Stimulated activated CD8-positive, alpha-beta memory T cell treated with anti-CD3 and anti-CD28 coated beads, Interleukin-7, amount 100 ng/mL, for 24 hours (primary cell): ENCODE results near the gene IFIT3.
"Not testable (repeated sequence)": the region's sequence is repeated elsewhere in the genome, so short reads cannot be mapped to it uniquely, and the experiment has no call there.

Experiments
- DNase-seq: peaks from one replicate; pipeline ENCODE4 v3.0.0-alpha.2; 2020; ENCODE audit warnings: low read depth

IFIT3 gene

DNA sequence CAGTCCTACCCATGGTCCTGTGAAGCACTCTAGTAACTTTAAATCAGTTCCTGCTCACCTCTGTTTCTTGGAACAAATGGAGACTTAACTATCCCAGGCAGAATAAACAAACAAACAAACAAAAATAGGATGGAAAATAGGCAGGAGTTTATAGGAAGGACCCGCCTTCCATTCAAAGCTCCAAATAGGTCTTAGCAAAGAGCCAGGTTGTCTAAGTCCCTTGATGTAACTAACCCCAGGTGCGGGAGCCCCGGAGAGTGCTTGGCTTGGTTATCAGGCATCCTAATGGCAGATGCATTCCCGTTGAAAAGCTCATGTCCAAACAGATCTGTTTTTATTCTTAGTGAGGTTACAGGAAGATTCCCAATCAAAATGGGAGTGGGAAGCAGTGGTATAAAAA is 23.8 kb upstream of the IFIT3 start:
- no peak for DNase-seq

DNA sequence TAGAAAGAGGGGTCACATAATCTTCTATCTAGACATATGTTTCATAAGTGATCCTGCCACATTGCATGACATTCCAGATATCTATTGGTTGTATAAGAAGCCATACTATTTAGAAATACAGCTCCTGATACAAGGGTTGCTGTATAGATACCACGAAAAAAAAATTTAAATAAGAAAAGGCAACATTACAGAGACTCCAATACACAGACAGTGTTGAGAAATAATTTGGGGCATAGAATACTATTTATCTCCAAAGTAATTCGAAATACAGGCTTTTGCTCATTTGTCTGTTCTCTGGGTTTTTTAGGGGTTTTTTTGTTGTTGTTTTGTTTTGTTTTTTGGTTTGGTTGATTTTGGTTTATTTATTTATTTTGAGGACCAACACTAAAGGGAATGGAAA is 23.4 kb upstream of the IFIT3 start:
- DNase-seq = no peak

DNA sequence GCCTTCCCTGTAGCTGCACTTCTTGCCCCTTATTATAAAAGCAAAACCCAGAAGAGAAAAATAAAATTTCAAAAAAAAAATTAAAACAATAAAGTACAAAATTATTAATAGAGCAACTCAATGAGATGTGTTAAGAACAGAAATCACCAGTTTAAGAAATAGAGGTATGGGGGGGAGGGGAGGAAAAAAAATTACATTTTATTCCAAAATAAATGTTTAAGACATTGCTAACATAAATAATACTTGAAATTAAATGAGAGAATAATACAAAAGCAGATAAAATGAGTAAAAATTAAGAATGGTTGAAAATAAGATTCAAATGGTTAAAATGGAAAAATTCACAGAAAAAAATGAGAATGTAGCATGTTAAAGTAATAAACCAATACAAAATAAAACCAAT is 22.9 kb upstream of the IFIT3 start:
- DNase-seq = no peak

DNA sequence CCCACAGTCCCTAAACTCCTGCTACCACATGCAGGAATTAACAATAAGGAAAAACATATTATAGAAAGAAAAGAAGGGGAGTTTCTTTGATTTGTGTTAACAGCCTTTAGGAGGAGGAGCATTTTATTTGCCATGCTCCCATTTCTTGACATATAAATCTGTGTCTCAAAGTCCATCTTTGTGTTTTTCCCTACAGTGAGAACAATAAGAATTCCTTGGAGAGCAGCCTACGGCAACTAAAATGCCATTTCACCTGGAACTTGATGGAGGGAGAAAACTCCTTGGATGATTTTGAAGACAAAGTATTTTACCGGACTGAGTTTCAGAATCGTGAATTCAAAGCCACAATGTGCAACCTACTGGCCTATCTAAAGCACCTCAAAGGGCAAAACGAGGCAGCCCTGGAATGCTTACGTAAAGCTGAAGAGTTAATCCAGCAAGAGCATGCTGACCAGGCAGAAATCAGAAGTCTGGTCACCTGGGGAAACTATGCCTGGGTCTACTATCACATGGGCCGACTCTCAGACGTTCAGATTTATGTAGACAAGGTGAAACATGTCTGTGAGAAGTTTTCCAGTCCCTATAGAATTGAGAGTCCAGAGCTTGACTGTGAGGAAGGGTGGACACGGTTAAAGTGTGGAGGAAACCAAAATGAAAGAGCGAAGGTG is 21.9 kb upstream of the IFIT3 start:
- no peak for DNase-seq

DNA sequence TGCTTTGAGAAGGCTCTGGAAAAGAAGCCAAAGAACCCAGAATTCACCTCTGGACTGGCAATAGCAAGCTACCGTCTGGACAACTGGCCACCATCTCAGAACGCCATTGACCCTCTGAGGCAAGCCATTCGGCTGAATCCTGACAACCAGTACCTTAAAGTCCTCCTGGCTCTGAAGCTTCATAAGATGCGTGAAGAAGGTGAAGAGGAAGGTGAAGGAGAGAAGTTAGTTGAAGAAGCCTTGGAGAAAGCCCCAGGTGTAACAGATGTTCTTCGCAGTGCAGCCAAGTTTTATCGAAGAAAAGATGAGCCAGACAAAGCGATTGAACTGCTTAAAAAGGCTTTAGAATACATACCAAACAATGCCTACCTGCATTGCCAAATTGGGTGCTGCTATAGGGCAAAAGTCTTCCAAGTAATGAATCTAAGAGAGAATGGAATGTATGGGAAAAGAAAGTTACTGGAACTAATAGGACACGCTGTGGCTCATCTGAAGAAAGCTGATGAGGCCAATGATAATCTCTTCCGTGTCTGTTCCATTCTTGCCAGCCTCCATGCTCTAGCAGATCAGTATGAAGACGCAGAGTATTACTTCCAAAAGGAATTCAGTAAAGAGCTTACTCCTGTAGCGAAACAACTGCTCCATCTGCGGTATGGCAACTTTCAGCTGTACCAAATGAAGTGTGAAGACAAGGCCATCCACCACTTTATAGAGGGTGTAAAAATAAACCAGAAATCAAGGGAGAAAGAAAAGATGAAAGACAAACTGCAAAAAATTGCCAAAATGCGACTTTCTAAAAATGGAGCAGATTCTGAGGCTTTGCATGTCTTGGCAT is 21.1 kb upstream of the IFIT3 start:
- DNase-seq = no peak

DNA sequence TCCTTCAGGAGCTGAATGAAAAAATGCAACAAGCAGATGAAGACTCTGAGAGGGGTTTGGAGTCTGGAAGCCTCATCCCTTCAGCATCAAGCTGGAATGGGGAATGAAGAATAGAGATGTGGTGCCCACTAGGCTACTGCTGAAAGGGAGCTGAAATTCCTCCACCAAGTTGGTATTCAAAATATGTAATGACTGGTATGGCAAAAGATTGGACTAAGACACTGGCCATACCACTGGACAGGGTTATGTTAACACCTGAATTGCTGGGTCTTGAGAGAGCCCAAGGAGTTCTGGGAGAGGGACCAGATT is 20.6 kb upstream of the IFIT3 start:
- DNase-seq = no peak

DNA sequence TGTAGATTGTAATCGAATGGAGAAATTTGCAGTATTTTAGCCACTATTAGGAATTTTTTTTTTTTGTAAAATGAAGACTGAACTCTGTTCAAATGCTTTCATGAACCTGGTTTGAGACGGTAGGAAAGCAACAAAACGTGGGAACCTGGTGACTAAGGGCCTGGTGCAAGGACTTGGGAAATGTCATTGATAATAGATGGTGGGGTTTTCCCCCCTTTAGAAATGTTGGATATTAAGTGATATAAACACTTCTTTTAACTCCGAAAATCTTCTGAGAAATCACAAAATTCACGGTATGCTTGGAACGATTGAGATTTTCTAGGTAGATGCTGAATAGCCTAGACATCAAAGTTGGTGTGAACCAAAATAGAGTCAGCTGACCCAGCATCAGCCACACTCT is 19.5 kb upstream of the IFIT3 start:
- no peak for DNase-seq

DNA sequence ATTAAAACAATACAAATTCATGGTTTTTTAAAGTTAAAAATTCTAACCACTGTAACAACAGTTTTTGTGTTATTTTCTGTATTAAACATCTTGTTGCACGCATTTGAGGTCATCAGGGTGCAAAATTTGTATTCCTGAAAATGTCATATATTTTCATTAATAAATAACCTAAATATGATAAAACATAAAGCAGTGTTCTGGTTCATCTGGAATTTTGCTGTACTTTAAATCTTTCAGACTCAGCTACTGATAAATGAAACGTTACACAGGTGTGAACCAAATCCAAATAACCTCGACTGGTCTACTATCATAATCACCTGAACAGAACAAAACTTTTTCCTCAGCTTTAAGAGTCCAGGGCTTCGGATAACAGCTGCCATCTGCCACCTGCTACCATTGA is 19.1 kb upstream of the IFIT3 start:
- no peak for DNase-seq

DNA sequence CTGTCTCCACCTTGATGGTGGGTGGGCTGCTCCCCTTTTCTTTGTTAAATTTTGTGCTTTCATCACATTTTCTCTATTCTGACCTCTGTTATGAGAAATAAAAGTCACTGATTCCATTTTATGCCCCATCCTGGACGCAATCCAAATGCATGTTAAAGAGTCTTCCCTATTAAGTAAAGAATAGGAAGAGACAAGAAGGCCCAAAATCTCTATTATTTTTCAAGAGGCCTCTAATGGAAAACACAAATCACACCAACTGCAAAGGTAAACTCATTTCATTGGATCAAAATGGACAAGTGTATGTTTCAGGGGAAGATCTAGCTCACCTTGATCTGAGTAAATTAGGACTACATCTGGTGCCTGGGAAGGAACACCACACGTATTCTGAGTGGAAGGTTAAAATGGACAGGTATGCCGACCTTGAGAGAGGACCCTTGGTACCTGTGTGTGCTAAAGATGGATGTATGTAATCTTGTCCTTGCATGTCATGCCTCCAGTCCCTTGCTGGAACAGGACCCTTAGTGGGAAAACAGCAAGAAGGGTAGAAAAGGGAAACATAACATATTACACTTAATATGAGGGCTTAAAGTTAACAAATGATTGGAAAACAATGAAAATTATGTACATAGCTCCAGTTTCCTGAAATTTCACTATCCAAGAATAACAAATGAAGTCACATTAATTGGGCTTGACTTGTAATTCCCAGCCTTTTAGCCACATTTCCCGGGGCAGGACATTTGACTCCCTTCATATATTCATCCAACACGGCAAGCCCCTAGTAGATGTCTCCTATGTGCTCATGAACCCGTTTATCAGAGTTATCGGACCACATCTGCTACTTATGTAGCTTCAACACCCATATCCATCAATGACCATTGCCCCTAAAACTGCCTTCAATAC is 18.4 kb upstream of the IFIT3 start:
- DNase-seq = no peak

DNA sequence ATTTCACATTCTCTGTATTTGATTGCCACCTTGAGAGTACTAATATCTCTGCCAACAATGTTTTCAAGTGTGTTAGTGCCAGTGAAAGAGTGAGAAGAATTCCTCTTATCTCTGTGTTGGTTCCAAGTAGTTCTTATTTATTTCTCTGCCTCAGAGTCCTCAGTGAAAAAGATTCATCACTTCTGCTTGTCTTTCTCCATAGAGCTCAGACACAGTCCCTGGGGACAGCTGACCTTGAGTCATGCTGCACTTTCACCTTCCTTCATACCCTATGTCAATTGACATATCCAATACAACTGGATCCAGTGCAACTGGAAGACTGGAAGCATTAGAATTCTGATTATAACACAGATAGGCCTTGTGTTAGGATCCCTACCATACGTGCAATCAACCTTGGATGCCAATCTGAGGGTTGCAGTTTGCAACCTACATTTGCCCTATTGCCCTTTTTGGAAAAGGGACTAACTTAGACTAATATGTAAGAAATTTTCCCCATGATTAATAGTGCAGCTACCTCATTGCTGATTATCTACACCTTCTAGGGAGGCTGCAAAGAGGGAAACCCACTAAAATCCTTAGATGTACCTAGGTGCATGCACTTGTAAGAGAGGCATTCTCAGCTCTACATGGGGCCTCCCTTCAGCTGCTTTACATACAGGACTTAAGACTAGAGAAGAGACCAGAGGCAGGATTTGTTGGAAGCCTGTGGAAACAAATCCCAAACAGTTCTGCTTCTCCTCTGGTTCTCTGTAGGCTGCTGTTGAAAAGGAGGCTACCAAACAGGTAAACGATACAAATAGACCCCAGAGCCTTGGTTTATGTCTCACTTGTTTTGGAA is 17.5 kb upstream of the IFIT3 start:
- no peak for DNase-seq

DNA sequence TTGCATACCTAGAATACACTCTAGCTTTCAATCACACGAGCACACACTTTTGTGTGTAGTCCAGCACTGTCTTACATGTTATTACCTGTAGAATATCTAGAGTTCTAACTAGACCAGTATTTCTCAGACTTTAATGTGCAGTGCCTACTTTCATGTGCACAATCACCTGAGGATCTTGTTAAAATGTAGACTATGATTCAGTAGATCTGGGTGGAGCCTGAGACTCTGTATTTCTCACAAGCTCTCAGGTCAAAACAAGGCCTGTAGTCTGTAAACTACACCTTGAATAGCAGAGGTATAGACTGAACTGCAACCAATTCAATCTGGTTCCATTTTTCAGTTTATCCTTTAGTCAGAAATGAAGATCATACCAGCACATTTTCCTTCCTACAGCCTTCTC is 14.8 kb upstream of the IFIT3 start:
- DNase-seq = no peak

DNA sequence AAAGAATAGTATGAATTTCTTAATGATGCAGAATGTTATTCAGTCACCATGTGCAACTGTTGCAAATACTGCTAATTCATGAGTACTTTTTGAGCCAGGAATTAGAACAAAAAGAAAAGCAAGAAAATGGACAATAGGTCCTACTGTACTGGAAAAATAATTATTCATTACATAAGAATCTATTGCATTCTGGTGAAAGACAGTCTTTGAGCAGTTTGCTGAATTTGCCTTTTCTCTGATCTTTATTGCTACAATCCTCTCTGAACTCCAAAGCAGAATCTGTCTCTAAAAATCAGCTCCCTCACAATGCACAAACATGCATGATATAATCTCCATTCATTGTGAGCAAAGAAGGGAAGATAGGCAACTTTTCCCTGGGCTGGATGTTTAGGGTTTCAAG is 13.1 kb upstream of the IFIT3 start:
- no peak for DNase-seq

DNA sequence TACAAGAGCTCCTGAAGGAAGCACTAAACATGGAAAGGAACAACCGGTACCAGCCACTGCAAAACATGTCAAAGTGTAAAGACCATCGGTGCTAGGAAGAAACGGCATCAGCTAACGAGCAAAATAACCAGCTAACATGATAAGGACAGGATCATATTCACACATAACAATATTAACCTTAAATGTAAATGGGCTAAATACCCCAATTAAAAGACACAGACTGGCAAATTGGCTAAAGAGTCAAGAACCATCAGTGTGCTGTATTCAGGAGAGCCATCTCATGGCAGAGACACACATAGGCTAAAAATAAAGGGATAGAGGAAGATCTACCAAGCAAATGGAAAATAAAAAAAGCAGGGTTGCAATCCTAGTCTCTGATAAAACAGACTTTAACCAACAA is 9.8 kb upstream of the IFIT3 start:
- not testable (repeated sequence) for DNase-seq

DNA sequence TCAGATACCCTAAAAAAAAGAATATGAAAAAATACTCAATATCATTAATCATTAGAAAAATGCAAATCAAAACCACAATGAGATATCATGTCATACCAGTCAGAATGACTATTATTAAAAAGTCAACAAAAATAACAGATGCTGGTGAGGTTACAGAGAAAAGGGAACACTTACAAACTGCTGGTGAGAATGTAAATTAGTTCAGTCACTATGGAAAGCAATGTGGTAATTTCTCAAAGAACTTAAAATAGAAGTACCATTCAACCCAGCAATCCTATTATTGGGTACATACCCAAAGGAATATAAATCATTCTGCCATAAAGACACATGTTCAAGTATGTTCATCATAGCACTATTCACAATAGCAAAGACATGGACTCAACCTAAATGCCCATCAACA is 2.7 kb upstream of the IFIT3 start:
- not testable (repeated sequence) for DNase-seq

DNA sequence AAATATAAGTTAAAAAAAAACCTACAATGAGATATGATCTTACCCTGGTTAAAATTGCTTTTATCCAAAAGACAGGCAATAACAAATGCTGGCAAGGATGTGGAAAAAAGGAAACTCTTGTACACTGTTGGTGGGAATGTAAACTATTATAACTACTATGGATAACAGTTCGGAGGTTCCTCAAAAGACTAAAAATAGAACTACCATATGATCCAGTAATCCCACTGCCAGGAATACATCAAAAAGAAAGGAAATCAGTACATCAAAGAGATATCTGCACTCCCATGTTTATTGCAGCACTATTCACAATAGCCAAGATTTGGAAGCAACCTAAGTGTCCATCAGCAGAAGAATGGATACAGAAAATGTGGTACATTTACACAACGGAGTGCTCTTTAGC is 1.9 kb upstream of the IFIT3 start:
- not testable (repeated sequence) for DNase-seq

DNA sequence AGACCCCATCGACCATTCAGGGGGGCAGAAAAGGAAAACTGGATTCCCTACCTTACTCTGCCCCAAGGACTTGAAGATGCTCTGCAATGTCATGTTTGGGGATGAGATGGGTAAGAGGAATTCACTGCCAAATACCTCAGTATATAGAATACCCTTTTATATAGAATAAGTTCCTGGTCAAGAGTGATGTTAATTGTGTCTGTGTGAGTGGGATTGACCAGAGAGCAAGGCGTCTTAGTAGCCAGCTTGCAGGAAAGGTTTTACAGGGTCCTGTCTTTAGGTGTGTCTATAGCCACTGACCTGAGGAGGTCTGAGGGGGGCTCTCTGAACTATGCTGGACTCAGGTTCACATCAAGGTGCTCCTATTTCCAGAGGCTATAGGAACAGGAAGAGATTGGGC is 1.4 kb downstream of the IFIT3 start:
- no peak for DNase-seq

DNA sequence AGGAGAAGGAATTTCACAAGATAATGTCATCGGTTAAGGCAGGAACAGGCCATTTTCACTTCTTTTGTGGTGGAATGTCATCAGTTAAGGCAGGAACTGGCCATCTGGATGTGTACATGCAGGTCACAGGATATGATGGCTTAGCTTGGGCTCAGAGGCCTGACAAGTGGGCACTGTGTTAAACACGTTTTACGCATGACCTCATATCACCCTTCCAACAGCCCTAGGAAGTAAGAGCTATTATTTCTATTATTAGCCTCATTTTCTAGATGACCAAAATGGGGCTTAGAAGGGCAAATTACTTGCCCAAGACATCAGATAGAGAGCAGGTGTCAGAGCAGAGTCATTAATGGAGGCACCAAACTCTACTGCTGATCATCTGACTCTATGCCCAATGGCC is 2.2 kb downstream of the IFIT3 start:
- not testable (repeated sequence) for DNase-seq

DNA sequence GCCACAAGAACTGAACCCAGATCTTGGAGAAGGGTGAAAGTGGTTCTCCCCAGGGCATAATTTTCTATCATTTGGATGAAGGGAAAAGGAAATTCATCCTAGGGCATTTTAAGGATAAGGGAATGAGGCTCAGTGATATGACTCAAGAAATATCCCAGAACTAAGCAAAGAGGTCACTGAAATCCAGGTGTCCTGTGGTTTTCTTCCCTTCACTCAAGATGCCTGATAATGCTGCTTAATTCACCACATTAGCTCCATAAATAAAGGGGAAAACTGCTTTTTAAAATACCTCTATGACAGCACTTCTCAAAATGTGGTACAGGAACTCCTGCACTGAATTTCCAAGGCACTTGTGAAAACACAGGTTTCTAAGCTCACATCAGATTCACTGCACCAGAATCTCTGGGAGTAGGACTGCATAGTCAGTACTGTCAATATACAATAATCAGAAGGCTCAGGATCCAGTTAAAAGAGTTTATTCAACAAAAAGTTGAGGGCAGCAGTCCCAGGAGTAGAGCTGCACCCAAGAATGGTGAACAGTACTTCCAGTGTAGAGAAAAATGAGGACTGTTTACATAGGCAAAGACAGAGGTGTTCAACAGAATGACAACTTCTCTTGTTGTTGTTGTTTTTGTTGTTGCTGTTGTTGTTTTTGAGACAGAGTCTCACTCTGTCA is 2.9 kb downstream of the IFIT3 start:
- no peak for DNase-seq

DNA sequence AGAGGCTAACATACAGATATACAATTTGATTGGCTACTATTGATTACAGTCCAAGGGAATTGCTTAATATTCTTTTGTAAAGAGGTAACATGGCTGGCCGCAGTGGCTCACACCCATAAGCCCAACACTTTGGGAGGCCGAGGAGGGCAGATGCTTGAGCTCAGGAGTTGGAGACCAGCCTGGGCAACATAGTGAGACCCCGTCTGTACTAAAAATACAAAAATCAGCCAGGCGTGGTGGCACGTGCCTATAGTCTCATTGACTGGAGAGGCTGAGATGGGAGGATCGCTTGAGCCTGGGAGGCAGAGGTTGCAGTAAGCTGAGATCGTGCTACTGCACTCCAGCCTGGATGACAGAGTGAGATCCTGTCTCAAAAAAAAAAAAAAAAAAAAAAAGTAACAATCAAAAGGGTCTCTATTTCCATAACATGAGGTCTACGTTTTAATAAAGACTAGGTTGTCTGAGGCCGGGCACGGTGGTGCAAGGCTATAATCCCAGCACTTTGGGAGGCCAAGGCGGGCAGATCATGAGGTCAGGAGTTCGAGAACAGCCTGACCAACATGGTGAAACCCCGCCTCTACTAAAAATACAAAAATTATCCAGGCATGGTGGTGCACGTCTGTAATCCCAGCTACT is 3.8 kb downstream of the IFIT3 start:
- not testable (repeated sequence) for DNase-seq

DNA sequence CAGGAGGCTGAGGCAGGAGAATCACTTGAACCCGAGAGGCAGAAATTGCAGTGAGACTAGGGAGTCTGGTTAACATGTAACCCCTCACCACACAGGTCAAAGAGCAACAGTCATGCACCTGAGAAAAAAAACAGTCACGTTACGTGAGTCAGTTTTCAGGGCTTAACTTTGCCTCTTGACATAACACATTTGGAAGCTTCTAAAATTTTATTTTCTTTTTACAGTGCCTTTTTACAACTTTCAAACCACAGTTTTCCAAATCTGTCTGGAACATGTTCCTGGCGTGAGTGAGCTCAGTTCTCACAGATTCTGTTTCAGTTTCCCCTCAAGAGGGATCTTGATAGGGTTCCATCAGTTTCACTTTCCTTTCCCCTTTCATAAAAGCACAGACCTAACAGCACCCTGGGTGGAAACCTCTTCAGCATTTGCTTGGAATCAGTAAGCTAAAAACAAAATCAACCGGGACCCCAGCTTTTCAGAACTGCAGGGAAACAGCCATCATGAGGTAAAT is 4.4 kb downstream of the IFIT3 start:
- no peak for DNase-seq

DNA sequence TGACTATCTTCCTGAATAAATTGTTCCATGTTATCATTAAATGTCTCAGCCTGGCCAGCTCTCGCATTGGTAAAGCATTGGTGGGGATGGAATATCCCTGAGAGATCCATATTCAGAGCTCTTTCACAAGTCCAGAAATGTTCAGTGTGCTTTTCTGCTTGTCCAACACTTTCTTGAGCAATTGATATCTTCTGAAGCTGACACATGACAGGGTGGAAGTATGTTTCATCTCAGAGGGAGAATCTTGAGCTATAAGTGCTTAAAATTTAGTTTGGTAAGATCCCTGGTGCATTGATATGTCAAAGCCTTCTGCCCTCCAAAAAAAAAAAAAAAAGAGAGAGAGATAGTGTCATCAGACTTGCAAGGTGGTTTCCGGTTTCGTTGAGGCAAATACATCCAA is 7.4 kb downstream of the IFIT3 start:
- DNase-seq = no peak
